ENCODE data around the gene OSBPL10. TPM values are rescaled to one million over a fixed set of nuclear protein-coding genes. Genes with fewer than 3 reads are reported as not detected.

Gene OSBPL10
- polyA plus RNA-seq, 2 of the 4 experiments (the other 2 are of a cell fraction) = 9.2 to 17.0 TPM

DNA sequence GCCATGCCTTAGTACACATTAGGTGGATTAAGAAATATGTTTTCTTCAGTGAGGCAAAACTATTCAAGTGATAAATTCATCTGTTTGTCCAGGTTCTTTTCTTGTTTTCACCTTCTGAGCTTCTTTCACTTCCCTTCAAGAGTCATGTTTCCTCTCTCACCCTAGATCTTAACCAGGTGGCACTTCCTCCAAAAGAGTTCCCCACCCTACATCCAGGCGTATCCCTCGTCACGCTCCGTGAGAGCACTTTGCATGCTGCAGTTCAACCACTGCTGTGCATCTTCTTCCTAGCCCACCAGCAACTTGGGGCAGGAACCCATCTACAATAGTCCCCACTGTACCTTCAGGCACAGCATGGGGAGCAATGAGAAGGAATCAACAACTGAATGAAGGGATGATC is 28.9 kb downstream of the OSBPL10 start:
- POLR2A ChIA-PET = no interaction called here
- FAIRE-seq = no peak
- no peak for ATAC-seq
- DNase-seq (ENCODE audit: low read depth in 1 of 2, low spot score in 1 of 2) = no peak
- H3K27ac ChIP-seq = no peak overlapping the region
- no peak overlapping the region for H3K4me3 ChIP-seq
- CTCF ChIA-PET = interaction anchor here (1.7 kb wide), 1 partner anchor 9 kb away, joined by 8 read pairs; no protein-coding TSS in a partner anchor
- 99% methylated on average over 4 of the region's 4 CpGs for WGBS (ENCODE audit: missing lambda C conversion rate)
- TF ChIP-seq, protein P1, sequence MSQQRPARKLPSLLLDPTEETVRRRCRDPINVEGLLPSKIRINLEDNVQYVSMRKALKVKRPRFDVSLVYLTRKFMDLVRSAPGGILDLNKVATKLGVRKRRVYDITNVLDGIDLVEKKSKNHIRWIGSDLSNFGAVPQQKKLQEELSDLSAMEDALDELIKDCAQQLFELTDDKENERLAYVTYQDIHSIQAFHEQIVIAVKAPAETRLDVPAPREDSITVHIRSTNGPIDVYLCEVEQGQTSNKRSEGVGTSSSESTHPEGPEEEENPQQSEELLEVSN (IDR thresholded peaks at IDR 0.05; ENCODE audit: borderline replicate concordance, low read depth) = no peak
- TF ChIP-seq ZSCAN20 (CRISPR knock-in tag; IDR thresholded peaks at IDR 0.05) (no peak), RARB (CRISPR knock-in tag; IDR thresholded peaks at IDR 0.05) (no peak), HOXB13 (CRISPR knock-in tag; IDR thresholded peaks at IDR 0.05; ENCODE audit: low read depth) (no peak)
- TF ChIP-seq, protein P2, sequence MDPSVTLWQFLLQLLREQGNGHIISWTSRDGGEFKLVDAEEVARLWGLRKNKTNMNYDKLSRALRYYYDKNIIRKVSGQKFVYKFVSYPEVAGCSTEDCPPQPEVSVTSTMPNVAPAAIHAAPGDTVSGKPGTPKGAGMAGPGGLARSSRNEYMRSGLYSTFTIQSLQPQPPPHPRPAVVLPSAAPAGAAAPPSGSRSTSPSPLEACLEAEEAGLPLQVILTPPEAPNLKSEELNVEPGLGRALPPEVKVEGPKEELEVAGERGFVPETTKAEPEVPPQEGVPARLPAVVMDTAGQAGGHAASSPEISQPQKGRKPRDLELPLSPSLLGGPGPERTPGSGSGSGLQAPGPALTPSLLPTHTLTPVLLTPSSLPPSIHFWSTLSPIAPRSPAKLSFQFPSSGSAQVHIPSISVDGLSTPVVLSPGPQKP (IDR thresholded peaks at IDR 0.05; ENCODE audit: low read depth, low read length) = no peak
- peaks cover 29% of the 10 kb centered on the region for H3K9me3 ChIP-seq
- H3K4me2 ChIP-seq = no peak overlapping the region
- H3K4me1 ChIP-seq = peaks cover 9% of the 10 kb centered on the region; the same call in 2 of the 3 replicates

GRCh38 chr3:31948280-31948679 is 32.8 kb downstream of the OSBPL10 start:
- ATAC-seq (no peak; a peak in 1 of 6 replicates), DNase-seq (ENCODE audit: low read depth in 1 of 2, low spot score in 1 of 2) (no peak), FAIRE-seq (no peak)
- H3K4me1 ChIP-seq = peaks cover 9% of the 10 kb centered on the region; the same call in 2 of the 3 replicates
- ChIA-PET CTCF (interaction anchor here (0.9 kb wide), 1 partner anchor 451 kb away, joined by 3 read pairs; no protein-coding TSS in a partner anchor), POLR2A (no interaction called here)
- H3K4me2 ChIP-seq = no peak overlapping the region
- 87% methylated on average over 6 of the region's 6 CpGs for WGBS (ENCODE audit: missing lambda C conversion rate)
- H3K9me3 ChIP-seq = peaks cover 10% of the 10 kb centered on the region; the same call in 2 of the 3 replicates
- H3K4me3 ChIP-seq = no peak overlapping the region
- no peak overlapping the region for H3K27ac ChIP-seq
- TF ChIP-seq FOSB (CRISPR knock-in tag; IDR thresholded peaks at IDR 0.05) (no peak), MAFK (IDR thresholded peaks at IDR 0.05; ENCODE audit: partially characterized antibody) (no peak)

- ATAC-seq (peak; percentile 43 to 59; a peak in 4 of 6 replicates), DNase-seq (ENCODE audit: low read depth in 1 of 2, low spot score in 1 of 2) (no peak), FAIRE-seq (no peak)
- WGBS (ENCODE audit: missing lambda C conversion rate) = 65% methylated on average over 6 of the region's 6 CpGs
- Histone ChIP-seq H3K4me2 (peak overlapping the region; percentile 15; the same call in 1 of the 3 replicates), H3K4me3 (no peak overlapping the region), H3K9me3 (peaks cover 10% of the 10 kb centered on the region; the same call in 2 of the 3 replicates), H3K4me1 (peaks cover 9% of the 10 kb centered on the region; the same call in 2 of the 3 replicates), H3K27ac (peak overlapping the region in 1 of 2 experiments; percentile 16; a peak in 1 of 6 replicates)
- ChIA-PET CTCF (interaction anchor here (0.7 to 0.8 kb wide), 2 partner anchors 16 to 20 kb away, joined by 3 read pairs; no protein-coding TSS in a partner anchor), POLR2A (no interaction called here)
- TF ChIP-seq, protein P3, sequence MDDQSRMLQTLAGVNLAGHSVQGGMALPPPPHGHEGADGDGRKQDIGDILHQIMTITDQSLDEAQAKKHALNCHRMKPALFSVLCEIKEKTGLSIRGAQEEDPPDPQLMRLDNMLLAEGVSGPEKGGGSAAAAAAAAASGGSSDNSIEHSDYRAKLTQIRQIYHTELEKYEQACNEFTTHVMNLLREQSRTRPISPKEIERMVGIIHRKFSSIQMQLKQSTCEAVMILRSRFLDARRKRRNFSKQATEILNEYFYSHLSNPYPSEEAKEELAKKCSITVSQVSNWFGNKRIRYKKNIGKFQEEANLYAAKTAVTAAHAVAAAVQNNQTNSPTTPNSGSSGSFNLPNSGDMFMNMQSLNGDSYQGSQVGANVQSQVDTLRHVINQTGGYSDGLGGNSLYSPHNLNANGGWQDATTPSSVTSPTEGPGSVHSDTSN (IDR thresholded peaks at IDR 0.05) = no peak
- TF ChIP-seq FOXS1 (CRISPR knock-in tag; IDR thresholded peaks at IDR 0.05) (no peak), RARB (CRISPR knock-in tag; IDR thresholded peaks at IDR 0.05) (no peak), HDAC2 (IDR thresholded peaks at IDR 0.05) (no peak), CHD4 (IDR thresholded peaks at IDR 0.05; ENCODE audit: borderline replicate concordance) (no peak), ATOH8 (CRISPR knock-in tag; IDR thresholded peaks at IDR 0.05; ENCODE audit: low read depth) (no peak), ZNF302 (CRISPR knock-in tag; IDR thresholded peaks at IDR 0.05) (no peak), EHMT2 (IDR thresholded peaks at IDR 0.05; ENCODE audit: low read depth) (no peak), REST (IDR thresholded peaks at IDR 0.05) (no peak), KDM5A (IDR thresholded peaks at IDR 0.05) (no peak), CEBPB (IDR thresholded peaks at IDR 0.05) (no peak), POLR2AphosphoS2 (conservative IDR thresholded peaks at IDR 0.05; ENCODE audit: low read length) (no peak)
These were observed 33.4 kb downstream of the OSBPL10 start for GRCh38 chr3:31947671-31948091.

All from A549 (cell line).